BJ (cell line): ENCODE data around the gene PRRT2. TPM values are rescaled to one million over a fixed set of nuclear protein-coding genes. Genes with fewer than 3 reads are reported as not detected.
A peak's percentile ranks its signal among the peaks of the same experiment; 100 is the strongest.

ENCODE experiments used
- CTCF ChIA-PET: fragments of 350-600 bp; formaldehyde crosslinking; extraction: SDS; loops from one replicate; lab custom pipeline; 2021; ENCODE audit warnings: antibody characterized with exemption, inconsistent platforms; lab: Yijun Ruan, JAX
- POLR2A ChIA-PET: fragments of 300-600 bp; sonication (Branson Sonifier 250); formaldehyde crosslinking; extraction: SDS; loops from one replicate; lab custom pipeline; 2021; ENCODE audit warnings: antibody characterized with exemption; lab: Charles Lee
- DNase-seq: peaks from one replicate; pipeline ENCODE4 v3.0.0-alpha.2; 2011; ENCODE audit warnings: low read depth
- H3K27me3 ChIP-seq: 2 replicates; pipeline ENCODE4 v1.6.0; 2011; ENCODE audit warnings: low read length; ENCODE audit not compliant: control insufficient read depth, insufficient read depth
- H3K36me3 ChIP-seq: 2 replicates; pipeline ENCODE4 v1.5.1; 2011; ENCODE audit warnings: low read length; ENCODE audit not compliant: control insufficient read depth, insufficient read depth
- H3K4me3 ChIP-seq: 2 replicates; pipeline ENCODE4 v1.5.1; 2011; ENCODE audit warnings: low read depth, mild to moderate bottlenecking, control low read depth, low read length
- CTCF ChIP-seq: IDR thresholded peaks from 2 replicates; pipeline ENCODE4 v1.5.1; 2011; ENCODE audit warnings: low read depth, mild to moderate bottlenecking, control low read depth, inconsistent platforms, low read length, moderate library complexity; ENCODE audit not compliant: insufficient read depth
- polyA plus RNA-seq: library from polyadenylated mRNA; depleted of rRNA; stranded (reverse); fragments of >200 nt; gene quantifications from 2 replicates; pipeline ENCODE4 v1.2.3, GENCODE V29; 2011

Gene PRRT2
- polyA plus RNA-seq, 1 experiment: 7.6 TPM

GRCh38 chr16:29845656-29846055 lies 33.7 kb downstream of the PRRT2 start:
- DNase-seq: no peak
- POLR2A ChIA-PET: no interaction called here
- H3K4me3 ChIP-seq: no peak overlapping the region
- TF ChIP-seq CTCF: no peak
- peaks cover 51% of the 10 kb centered on the region for H3K36me3 ChIP-seq
- H3K27me3 ChIP-seq: no peaks in the 10 kb centered on the region
- CTCF ChIA-PET: interaction anchor here (3.9 kb wide), 1 partner anchor 21 kb away, joined by 81 read pairs; the partner anchor contains the start of gene MVP

- POLR2A ChIA-PET: interaction anchor here (0.6 kb wide), 1 partner anchor 20 kb away, joined by 10 read pairs; no protein-coding TSS in a partner anchor
Observed at GRCh38 chr16:29848420-29849297, 36.7 kb downstream of the PRRT2 start.

GRCh38 chr16:29849505-29849904 lies 37.5 kb downstream of the PRRT2 start:
- Histone ChIP-seq H3K36me3 (peaks cover 33% of the 10 kb centered on the region), H3K4me3 (no peak overlapping the region), H3K27me3 (no peaks in the 10 kb centered on the region)
- TF ChIP-seq CTCF: no peak
- ChIA-PET CTCF (interaction anchor here (0.6 to 3.9 kb wide), 16 partner anchors 8 to 159 kb away, joined by 3 to 81 read pairs (median 6); partner anchors contain the start of genes ASPHD1, CDIPT, MAZ and MVP), POLR2A (no interaction called here)
- no peak for DNase-seq

More at GRCh38 chr16:29848420-29849297, 36.7 kb downstream of the PRRT2 start:
- no peak for DNase-seq
- CTCF ChIA-PET: interaction anchor here (0.6 to 3.9 kb wide), 30 partner anchors 9 to 183 kb away, joined by 3 to 81 read pairs (median 4); partner anchors contain the start of genes ASPHD1, CDIPT, KCTD13 and KIF22
- TF ChIP-seq CTCF: peak; percentile 96
- Histone ChIP-seq H3K36me3 (peaks cover 37% of the 10 kb centered on the region), H3K4me3 (no peak overlapping the region), H3K27me3 (no peaks in the 10 kb centered on the region)

- POLR2A ChIA-PET: interaction anchor here (0.6 kb wide), 1 partner anchor 40 kb away, joined by 17 read pairs; no protein-coding TSS in a partner anchor
- Histone ChIP-seq H3K27me3 (no peaks in the 10 kb centered on the region), H3K36me3 (peaks cover 21% of the 10 kb centered on the region), H3K4me3 (no peak overlapping the region)
- TF ChIP-seq CTCF: no peak
- CTCF ChIA-PET: no interaction called here
- no peak for DNase-seq
Observed at GRCh38 chr16:29850998-29851397, 39.0 kb downstream of the PRRT2 start.

GRCh38 chr16:29852654-29853053 lies 40.7 kb downstream of the PRRT2 start:
- ChIA-PET POLR2A (interaction anchor here (0.5 kb wide), 1 partner anchor 15 kb away, joined by 3 read pairs; no protein-coding TSS in a partner anchor), CTCF (interaction anchor here (1.4 kb wide), 1 partner anchor 62 kb away, joined by 5 read pairs; the partner anchor contains the start of gene KIF22)
- no peaks in the 10 kb centered on the region for H3K27me3 ChIP-seq
- H3K36me3 ChIP-seq: peaks cover 9% of the 10 kb centered on the region
- no peak for TF ChIP-seq CTCF
- DNase-seq: peak; percentile 44
- H3K4me3 ChIP-seq: no peak overlapping the region
